HG02840 (cell line): Measurements from ENCODE around the gene FAM186B.
"Not testable (repeated sequence)": the region's sequence is repeated elsewhere in the genome, so short reads cannot be mapped to it uniquely, and the experiment has no call there.

Experiments
- ATAC-seq: cut with Tn5 transposase; IDR thresholded peaks from one replicate; pipeline ENCODE4 v1.9.1; 2021; ENCODE audit warnings: mild to moderate bottlenecking, moderate library complexity, moderate number of reproducible peaks; ENCODE audit not compliant: unreplicated experiment, low FRiP score

The FAM186B gene

GRCh38 chr12:49605539-49605938 lies at the start of gene FAM186B:
Gene FAM186B, minus strand, starts transcription at chr12:49605639. Its CDS starts 162 bp downstream, at chr12:49605477.
- not testable (repeated sequence) for ATAC-seq

DNA sequence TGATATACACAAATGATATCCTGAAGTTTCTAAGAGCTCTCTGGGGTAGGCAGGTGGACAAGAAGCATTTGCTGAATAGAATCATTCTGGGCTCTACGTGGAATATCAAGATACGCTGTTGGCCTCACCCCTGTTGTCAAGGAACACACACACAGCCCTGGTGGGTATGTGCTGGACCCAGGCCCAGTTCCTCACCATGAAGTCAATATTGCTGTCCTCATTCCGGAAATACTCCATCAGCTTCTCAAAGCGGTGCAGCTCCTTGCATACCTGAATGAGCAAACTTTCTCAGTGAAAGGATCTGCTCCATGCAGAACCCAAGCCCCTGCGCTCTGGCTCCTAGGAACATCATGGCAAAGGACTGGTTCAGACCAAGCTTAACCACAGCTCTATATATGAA lies 49.3 kb upstream of the FAM186B start:
- no peak for ATAC-seq

DNA sequence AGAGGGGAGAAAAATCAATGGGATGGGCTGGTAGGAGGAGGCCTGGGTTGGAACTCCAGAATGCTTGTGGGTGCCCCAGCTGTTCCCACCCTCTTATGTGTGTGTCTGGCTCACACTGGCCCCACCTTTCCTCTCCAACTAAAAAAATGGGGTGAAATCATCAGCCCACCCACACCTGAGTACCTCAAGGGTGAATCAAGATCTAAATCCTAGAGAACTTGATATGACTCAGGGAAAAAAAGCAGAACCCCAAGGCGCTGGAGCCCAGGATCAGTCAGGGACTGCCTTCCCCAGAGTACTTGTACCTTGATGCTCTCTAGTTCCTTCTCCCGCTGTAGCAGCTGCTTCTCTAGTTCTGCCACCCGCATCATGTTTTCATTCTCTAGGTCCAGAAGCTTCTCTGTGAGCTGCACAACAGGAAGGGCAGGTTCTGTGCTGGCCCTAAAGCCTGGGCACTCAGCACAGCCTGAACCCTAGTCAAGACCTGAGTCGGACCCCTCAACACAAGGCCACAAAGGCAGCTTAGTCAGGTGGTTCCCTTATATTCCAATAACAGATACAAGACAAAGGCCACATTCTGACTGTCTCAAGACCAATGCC lies 47.6 kb upstream of the FAM186B start:
- no peak for ATAC-seq

- ATAC-seq: no peak
Observed at GRCh38 chr12:49651855-49652254, 46.4 kb upstream of the FAM186B start.

DNA sequence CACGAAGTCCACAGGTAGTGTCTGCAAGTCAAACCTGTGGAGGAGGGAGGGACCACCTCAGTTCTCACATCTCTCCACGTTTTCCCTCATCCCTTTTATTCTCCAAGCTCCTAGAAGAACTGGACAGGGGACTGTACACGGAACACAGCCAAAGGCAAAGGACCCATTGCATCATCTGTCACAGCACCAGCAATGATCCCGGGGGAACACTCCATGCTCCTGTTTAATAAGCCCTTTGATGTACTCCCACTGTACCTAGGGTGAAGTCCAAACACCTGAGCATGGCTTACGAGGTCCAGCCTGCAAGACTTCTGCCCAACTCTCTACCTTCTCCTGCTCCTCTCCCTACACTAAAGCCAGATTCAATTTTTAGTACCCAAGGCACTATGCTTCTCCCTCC lies 44.5 kb upstream of the FAM186B start:
- no peak for ATAC-seq

DNA sequence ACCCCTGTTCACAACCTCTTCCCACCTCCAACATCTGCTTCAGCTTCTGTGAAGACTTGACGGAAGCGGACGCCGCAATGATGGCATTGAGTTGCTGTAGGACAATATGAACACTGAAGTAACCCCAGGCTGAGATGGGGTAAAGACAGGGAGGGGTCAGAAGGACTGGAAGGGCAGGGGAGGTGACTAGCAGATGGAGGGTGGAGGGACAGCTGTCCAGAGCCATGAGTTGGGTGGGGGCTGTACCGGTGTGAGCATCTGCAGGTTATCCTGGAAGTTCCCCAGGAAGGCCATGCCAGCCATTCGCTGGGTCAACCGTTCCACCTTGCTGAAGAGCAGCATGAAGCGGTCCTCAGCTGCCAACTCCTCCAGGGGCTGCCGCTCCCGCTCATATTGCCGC lies 44.0 kb upstream of the FAM186B start:
- no peak for ATAC-seq

- no peak for ATAC-seq
Observed at GRCh38 chr12:49648712-49649003, 43.2 kb upstream of the FAM186B start.

- ATAC-seq: no peak
Observed at GRCh38 chr12:49647827-49648711, 42.6 kb upstream of the FAM186B start.

DNA sequence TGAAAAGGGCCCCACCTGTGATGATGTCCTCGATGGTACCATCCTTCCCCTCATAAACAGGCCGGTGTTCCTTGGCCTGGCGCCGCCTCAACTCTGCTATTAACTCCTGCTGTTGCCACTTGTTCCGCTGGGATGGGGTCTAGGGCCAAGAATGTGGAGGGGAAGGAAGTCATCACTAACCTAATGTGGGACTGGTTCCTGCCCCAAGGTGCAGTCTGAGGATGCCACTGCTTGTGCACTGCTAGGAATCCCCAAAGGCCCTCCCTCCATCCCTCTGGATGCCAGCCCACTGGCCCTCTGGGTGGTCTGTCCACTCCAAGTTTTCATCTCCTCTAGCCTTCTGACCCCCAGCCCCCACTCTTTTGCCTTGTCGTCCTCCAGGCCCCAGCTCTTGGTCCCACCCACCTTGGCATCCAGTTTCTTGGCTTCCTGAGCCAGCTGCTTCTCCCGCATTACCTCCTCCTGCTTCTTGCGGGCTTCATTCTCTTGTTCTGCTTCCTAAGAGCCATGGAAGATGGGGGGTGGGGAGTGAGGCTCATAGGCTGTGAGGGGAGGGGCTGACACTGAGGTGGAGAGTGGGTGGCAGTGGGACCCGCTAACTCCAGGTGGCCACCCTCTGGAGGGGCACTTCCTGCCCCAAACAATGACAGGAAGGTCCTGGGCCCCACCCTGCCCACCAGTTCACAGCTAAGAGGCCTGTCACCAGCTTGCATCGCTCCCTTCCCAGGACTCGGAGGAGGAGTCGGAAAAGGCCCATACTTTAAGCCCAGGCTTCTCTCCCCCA lies 41.6 kb upstream of the FAM186B start:
- ATAC-seq: no peak

- no peak for ATAC-seq
Observed at GRCh38 chr12:49646331-49646830, 40.9 kb upstream of the FAM186B start.

DNA sequence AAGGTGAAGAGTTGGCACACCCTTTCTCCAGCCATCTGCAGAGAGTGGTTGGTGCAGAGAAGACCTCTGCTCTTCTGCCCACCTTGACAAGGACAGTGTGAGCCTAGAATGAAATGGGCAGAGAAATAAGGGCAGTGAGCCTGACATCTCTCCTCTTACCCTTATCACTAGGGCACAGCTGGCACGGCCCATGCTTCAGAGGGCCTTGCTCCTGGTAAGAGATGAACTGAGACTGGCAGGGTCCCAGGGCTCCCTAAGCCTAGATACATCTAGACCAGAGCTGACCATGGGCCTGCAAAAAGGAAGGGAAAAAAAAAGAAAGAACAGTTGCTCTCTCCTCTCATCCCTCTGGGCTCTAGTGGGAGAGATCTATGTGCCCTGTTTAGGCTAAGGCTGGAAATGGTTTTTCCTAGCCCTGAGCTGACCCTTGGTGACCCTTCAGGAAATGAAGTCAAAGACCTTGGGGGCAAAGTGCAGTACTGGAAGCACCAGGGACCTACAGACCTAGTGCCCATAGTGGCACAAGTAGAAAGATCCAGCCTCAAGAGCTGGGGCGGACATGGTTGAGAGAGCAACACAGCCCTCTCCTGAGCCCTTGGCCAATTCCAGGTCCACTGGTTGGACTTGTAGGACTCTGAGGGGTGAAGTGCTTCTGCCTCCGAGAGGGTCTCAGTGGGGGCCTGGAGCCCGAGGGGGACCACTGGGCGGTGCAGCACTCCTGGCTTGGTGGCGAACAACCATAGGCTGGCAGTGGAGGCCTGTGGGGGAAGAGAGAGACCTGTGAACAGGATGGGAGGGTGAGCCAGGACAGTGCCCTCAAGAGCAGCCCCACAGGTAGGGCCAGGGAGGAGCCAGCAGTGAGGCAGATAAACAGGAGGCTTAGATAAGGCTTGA lies 40.0 kb upstream of the FAM186B start:
- no peak for ATAC-seq

GRCh38 chr12:49644620-49644994 lies 39.2 kb upstream of the FAM186B start:
- no peak for ATAC-seq

DNA sequence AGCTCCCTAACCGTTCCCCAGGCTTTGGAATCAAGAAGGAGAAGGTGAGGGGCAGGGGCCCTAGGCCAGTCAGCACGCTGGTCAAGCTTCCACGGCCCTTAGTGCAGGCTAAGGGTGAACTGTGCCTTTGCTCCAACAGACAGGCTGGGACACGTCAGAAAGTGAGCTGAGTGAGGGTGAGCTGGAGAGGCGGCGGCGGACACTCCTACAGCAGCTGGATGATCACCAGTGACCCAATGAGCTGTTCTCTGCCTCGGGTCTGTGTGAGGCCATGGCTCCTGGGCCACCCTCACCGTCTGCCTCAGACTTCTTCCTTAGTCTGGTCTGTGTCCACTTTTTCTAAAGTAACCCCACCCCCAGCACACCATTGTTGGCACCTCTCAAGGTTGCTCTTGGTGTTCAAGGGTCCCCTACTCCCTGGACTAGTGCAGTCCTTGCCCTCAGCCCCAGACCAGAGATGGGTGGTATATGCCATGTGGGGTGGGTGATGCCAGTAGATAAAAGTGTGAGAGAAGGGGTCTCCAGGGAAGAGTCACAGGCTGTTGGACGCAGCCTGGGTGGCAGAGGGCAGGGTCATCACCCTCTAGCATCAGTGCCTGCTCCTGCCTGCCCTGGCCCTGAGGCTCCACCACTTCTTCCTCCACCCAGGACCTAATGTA lies 38.7 kb upstream of the FAM186B start:
- no peak for ATAC-seq

- no peak for ATAC-seq
Observed at GRCh38 chr12:49643135-49643534, 37.7 kb upstream of the FAM186B start.

DNA sequence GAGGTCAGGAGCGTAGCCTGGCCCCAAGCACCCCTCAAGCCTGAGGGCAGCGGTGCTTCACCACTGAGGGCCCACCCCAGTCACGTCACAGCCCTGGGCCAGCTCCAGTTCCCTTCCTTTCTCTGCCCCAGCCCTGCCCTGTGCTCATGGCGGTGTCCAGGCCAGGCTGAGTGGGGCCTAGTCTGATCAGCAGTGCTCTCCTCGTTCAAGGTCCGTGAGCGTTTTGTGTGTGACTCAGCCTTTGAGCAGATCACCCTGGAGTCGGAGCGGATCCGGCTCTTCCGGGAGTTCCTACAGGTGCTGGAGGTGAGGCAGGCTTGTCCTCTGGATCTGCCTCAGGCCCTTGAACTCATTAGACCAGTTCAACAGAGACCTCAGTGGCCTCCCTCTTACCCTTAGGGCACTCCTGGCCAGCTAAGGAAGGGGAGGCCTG lies 36.9 kb upstream of the FAM186B start:
- ATAC-seq: no peak

GRCh38 chr12:49641748-49642369 lies 36.4 kb upstream of the FAM186B start:
- ATAC-seq: no peak

GRCh38 chr12:49636979-49637755 lies 31.7 kb upstream of the FAM186B start:
- ATAC-seq: no peak

DNA sequence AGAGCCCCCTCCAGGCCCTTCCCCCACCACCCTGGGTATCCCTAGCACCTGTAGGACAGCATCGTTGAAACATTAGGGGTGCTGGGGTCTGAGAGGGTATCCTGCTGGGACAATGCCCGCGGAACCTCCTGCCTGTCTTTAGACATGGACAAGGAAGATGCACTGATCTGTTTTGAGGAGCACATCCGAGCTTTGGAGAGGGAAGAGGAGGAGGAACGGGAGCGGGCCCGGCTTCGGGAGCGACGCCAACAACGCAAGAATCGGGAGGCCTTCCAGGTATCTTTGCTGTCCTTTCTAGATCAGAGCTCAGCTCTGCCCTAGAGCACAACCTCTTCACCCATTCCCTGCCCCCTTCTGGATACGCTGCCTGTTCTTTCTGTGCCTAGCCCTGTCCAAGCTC lies 31.1 kb upstream of the FAM186B start:
- ATAC-seq: no peak

- ATAC-seq: no peak
Observed at GRCh38 chr12:49635656-49636055, 30.2 kb upstream of the FAM186B start.
